NCI-H1694 treated with DMSO at 0.1 percent for 48 hours (cell line): ENCODE results near the gene UGGT1.
"Not testable (repeated sequence)": the region's sequence is repeated elsewhere in the genome, so short reads cannot be mapped to it uniquely, and the experiment has no call there.

ENCODE experiments used
- DNase-seq: peaks from one replicate; lab custom pipeline; 2025; lab: John Stamatoyannopoulos, UW

Gene UGGT1

GRCh38 chr2:128115921-128116623 is 25.1 kb downstream of the UGGT1 start:
- no peak for DNase-seq

GRCh38 chr2:128134573-128134972 is 43.6 kb downstream of the UGGT1 start:
- DNase-seq = no peak

DNA sequence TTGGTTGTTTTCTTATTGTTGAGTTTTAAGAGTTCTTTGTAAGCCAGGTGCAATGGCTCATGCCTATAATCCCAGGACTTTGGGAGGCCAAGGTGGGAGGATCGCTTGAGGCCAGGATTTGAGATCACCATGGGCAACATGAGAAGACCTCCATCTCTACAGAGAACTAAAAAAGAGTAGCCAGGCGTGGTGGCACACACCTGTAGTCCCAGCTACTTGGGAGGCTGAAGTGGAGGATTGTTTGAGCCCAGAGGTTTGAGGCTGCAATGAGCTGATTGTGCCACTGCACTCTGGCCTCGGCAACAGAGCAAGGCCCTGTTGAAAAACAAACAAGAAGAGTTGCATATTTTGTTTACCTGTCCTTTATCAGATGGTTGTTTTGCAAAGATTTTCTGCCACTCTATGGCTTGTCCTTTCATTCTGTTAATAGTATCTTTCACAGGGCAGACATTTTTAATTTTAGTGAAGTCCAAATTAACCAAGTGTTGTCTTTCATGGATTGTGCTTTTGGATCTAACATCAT is 46.2 kb downstream of the UGGT1 start:
- DNase-seq = no peak

- no peak for DNase-seq
Observed at GRCh38 chr2:128139624-128140023, 48.6 kb downstream of the UGGT1 start.

GRCh38 chr2:128145651-128146050 is 54.7 kb downstream of the UGGT1 start:
- no peak for DNase-seq

DNA sequence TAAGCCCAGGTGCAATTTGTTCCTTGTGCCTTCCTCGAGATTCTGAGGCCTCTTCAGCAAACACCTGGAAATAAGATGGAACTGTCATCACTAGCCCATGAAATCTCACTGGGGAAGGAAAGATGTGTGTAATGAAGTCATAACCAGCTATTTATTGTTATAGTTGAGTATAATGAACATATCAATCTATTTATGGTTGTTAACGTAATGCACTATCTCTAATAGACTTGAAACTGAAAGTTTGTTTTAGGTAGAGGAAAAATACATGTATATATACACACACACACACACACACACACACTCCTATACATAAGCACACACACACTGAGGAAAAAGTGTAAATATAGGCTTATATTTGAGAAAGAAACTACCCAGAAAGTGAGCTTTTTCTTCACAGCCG is 62.8 kb downstream of the UGGT1 start:
- no peak for DNase-seq

DNA sequence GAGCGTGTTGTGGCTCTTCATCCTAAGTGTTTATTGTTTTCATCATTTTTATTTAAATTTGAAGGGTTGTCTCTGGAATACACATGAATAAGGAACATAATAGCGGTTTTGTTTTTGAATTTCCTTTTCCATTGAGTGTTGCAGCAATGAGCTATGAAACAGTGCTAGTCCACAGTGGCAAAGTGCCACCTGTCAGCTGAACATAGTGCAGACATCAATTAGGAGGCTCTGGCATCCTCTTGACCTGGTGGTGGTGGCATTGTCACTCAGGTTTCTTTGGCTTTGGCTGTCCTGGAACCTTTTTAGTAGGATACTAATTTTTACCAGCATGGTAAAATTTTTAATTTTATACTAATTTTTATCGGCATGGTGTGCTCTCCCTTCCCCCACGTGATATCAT is 63.2 kb downstream of the UGGT1 start:
- DNase-seq = no peak

DNA sequence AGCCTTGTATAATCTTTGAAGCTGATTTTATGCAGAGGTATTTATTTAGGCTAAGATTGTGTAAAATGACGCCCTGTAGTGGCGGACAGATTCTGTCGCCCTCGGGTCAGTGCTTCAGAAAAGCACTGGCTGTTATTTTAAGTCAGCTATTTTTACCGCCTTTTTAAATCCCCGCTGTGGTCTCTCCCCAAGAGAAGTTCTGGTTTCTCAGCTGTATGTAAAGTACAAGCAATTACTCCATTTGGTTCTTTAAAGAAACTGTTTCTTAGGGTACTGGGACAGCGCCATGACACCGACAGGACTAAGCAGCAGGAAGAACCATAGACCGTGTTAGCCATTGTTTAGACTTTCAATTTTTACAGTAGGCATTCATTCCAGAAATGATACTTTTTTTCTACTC is 65.0 kb downstream of the UGGT1 start:
- DNase-seq = no peak

DNA sequence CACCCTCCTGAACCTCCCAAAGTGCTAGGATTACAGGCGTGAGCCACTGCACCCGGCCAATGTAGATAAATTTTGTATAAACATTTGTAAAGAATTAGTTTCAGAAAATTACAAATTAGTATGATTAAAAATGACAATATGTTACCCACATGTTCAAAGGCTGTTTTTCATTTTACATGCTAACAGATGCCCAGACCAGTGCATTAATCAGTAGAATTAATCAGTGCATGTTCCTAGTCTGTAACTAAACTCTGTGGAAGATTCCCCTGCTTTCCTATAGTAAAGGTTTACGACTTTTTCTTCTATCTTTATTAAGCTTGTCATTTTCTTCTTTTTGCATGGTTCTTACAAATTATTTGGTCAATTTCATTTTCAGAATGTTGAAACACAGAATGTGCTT is 65.8 kb downstream of the UGGT1 start:
- DNase-seq = no peak

DNA sequence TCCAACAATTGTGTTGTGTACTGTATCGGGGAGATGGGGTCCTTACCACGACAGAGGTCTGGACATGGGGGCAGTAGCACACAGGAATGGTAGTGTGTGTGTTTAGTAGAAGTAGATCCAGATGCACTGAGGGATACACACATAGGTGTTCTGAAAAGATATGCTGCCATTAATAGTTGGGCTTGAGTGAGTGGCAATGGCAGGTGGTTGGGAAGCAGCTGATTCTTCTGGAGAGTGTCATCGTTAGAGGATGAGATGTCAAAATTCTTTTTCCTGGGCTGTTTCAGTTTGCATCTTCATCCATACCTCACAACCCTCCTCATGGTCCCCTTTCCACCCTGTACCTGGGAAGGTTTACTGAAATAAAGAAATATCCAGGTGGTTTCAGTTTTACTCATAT is 66.6 kb downstream of the UGGT1 start:
- DNase-seq = no peak

GRCh38 chr2:128158176-128158575 is 67.2 kb downstream of the UGGT1 start:
- DNase-seq = no peak

GRCh38 chr2:128159437-128159836 is 68.4 kb downstream of the UGGT1 start:
- no peak for DNase-seq

DNA sequence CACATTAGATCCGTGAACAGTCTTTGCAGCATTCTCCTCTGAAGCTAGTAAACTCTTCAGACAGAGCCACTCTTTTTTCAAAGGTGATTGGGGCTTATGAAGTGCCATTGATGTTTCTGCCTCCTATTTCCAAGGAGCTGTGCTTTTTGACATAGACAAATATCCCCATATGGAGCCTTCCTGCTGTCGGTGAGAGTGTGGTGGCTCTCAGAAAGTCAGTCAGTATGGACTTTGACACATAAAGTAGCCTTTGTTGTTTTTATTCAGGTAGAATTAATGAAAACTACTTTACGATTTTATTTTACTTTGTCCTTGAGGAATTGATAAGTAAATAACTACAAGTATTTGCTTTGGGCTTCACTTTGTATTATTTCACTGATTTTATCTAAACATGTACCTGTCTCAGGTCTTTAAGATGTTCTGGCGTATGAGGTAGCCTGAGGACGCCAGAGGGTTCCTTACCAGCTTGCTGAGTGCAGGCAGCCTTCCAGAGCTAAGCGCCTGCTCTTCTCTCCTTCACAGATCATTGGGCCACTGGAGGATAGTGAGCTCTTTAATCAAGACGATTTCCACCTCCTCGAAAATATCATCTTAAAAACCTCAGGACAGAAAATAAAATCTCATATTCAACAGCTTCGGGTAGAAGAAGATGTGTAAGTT is 69.7 kb downstream of the UGGT1 start:
- no peak for DNase-seq

GRCh38 chr2:128162266-128162665 is 71.3 kb downstream of the UGGT1 start:
- no peak for DNase-seq

- no peak for DNase-seq
Observed at GRCh38 chr2:128164311-128164710, 73.3 kb downstream of the UGGT1 start.

GRCh38 chr2:128166746-128167353 is 75.8 kb downstream of the UGGT1 start:
- DNase-seq = no peak

DNA sequence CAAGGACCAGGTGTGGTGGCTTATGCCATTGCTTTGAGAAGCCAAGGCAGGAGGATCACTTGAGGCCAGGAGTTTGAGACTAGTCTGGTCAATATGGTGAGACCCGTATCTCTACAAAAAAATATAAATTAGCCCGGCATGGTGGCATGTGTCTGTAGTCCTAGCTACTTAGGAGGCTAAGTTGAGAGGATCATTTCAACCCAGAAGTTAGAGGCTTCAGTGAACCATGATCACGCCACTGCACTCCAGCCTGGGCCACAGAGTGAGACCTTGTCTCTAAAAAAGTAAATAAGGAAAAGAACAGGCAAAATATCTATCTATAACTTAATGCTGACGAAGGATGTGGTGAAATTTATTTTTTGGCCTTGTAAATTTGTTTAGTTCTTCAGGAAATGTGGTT is 78.1 kb downstream of the UGGT1 start:
- DNase-seq = no peak

GRCh38 chr2:128169497-128169896 is 78.5 kb downstream of the UGGT1 start:
- DNase-seq = no peak

GRCh38 chr2:128169933-128170709 is 79.1 kb downstream of the UGGT1 start:
- no peak for DNase-seq

DNA sequence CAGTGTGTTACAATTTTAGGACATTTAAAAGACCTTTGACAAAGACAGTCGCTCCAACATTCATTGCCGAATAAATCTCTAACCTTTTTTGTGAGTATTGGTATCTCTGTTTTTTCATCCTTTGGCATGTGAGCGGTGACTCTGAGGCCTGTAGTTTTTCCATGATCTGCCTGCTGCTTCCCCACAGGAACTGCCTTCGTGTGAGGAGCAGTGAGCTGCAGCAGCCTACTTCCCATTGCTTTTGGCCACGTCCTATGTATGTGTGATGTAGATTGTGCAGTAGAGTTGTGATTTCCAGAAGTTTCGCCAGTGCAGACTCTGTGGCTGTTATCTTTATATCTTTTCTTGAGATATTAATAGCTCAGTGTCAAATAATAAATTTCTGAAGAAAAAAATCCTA is 79.8 kb downstream of the UGGT1 start:
- DNase-seq = no peak

GRCh38 chr2:128172191-128172590 is 81.2 kb downstream of the UGGT1 start:
- no peak for DNase-seq

DNA sequence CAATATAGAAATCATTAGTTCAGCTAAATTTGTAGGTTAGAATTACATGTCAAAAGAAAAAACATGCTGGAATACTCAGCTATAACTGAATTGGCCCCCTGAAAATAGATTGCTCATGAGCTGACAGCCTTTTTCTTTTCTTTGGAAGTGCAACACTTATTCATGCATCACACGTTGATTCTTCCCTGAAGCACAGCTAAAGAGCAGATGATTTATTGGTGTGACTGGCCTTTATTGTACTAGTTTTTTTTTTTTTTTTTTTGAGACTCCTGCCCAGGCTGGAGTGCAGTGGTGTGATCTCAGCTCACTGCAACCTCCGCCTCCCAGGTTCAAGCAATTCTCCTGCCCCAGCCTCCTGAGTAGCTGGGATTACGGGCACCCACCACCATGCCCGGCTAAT is 83.1 kb downstream of the UGGT1 start:
- DNase-seq = not testable (repeated sequence)

DNA sequence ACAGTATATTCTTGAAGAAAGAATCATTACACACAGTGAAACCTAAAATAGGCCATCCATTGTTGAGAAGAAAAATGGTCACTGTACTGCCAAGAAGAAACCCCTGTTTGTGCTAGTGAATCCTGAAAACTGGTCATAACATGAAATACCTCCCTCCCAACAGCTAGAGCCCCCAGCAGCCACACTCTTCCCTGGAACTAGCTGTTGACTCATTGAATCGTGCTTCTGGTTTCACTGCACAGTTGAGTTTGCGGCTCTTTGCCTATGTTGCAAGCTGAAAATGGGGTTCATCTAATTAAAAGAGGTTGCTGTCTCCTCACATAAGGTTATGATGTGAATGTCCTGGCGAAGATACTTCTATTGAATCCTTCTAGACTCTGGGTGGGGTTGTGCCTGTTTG is 86.3 kb downstream of the UGGT1 start:
- no peak for DNase-seq
